ENCODE data around the gene ZNF414.
"Not testable (repeated sequence)": the region's sequence is repeated elsewhere in the genome, so short reads cannot be mapped to it uniquely, and the experiment has no call there.

The ZNF414 gene, protein sequence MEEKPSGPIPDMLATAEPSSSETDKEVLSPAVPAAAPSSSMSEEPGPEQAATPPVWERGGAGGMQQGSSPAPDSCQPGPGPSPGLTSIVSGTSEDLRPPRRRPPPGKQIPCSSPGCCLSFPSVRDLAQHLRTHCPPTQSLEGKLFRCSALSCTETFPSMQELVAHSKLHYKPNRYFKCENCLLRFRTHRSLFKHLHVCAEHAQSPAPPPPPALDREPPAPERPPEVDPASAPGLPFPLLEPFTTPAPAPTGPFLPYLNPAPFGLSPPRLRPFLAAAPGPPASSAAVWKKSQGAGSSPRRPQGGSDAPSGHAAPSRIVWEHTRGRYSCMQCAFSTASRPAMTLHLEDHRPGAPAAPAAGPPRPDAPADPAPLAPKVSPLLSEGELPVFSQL

DNA sequence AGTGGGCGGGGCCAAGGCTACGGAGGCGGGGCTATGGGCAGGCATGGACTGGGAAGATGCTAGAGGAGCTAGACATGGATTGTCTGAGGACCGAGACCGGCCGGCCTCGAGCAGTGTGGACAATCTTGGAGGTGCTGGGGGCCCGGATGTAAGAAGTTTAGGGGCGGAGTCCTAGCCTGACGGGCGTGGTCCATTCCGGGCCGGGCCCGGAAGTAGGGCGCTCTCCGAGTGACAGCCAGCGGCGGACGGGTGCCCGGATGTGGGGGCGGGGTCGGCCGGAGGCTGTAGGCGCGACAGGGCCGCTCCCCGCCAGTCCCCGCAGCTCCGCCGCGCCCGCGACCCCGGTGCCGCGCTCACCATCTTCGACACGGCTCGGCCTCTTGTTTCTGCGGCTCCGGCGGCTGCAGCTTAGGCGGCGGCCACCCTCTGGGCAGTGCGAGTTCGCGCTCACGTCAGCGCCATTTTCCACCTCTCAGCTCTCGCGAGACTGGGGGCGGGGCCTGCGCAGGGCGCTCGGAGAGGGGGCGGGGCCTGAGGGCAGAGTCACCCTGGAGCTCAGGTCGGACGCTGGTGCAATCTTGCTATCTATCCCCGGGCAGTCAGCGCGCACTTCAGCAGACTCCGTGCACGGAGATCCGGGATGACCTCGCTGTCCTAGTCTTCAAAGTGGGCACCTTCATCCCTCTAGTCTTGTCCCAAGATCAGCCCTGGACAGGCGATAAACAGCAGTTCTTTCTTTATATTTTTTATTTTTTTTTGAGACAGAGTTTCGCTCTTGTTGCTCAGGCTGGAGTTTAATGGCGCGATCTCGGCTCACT is at the start of gene ZNF414:
TSS of gene ZNF414 (minus strand) at position 481 of the 818 bp plus-strand sequence. CDS start at position 360, 121 bp downstream.
- peak; percentile 98 for DNase-seq (ENCODE audit: low spot score)

DNA sequence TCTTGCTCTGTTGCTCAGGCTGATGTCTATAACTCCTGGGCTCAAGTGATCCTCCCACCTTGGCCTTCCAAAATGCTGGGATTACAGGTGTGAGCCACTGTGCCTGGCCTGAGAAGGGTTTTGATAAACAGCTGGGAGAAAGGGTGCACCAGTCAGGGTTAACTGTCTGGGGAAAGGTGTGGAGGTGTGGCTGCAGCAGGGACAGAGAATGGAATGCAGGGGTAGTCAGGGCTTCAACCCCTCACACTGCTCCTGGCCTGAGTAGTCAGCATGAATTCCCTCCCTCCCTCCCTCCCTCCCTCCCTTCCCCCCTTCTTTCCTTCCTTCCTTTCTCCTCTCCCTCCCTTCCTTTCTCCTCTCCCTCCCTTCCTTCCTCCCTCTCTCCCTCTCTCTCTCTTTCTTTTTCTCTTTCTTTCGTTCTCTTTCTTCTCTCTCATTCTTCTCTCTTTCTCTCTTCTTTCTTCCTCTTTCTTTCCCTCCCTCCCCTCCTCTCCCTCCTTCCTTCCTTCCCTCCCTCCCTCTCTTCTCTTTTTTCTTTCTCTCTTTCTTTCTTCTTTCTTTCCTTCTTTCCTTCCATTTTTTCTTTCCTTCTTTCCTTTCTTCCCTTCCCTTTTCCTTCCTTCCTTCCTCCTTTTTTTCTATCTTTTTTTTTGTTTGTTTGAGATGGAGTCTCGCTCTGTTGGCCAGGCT is 47.3 kb upstream of the ZNF414 start:
- no peak for DNase-seq (ENCODE audit: low spot score)

DNA sequence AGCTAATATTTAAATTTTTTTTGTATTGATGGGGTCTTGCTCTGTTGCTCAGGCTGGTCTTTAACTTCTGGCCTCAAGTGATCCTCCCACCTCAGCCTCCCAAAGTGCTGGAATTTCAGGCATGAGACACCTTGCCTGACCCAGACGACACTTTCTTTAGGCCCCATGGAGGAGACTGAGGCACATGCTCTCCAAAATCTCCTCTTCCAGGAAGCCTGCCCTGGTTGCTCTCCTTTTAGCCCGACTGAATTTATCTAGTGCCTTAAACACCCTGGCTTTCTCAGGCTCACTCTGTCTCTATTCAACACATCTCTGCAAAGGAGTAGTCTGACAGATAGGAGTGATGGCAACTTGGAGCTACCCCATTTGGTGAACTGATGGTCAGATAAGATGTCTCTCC is 44.4 kb upstream of the ZNF414 start:
- DNase-seq (ENCODE audit: low spot score) = no peak

DNA sequence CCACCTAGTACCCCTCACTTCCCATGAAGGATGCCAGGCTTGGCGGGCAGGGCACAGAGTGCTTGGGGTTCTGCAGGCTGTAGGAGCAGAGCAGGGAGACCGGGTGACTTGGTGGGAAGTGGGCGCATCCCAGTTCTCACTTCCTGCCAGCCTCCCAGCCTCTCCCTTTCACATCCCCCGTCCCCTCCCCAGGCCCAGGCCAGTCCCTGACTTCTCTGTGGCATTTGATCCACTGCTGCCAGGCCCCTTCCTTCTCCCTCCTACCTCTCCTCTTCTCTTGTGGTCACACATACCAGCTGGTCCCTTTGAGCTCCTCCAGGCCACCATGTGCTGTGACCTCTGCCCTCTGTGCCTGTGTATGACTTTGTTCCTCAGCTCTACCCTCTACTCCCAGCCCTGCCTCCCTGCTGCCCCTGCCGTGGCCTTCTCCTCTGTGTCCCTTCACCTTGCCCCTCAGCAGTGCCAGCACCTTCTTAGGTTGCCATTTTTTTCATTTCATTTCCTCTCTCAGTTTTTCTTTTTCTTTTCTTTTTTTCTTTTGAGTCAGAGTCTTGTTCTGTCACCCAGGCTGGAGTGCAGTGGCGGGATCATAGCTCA is 43.8 kb upstream of the ZNF414 start:
- DNase-seq (ENCODE audit: low spot score) = no peak

DNA sequence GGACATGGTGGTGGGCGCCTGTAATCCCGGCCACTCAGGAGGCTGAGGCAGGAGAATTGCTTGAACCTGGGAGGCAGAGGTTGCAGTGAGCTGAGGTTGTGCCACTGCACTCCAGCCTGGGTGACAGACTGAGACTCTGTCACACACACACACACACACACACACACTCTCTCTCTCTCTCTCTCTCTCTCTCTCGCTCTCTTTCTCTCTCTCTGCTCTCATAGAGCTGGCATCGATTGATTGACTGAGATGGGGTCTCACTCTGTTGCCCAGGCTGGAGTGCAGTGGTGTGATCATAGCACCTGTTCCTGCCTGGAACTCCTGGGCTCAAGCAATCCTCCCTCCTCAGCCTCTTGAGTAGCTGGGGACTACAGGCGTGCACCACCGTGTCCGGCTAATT is 39.8 kb upstream of the ZNF414 start:
- not testable (repeated sequence) for DNase-seq (ENCODE audit: low spot score)

DNA sequence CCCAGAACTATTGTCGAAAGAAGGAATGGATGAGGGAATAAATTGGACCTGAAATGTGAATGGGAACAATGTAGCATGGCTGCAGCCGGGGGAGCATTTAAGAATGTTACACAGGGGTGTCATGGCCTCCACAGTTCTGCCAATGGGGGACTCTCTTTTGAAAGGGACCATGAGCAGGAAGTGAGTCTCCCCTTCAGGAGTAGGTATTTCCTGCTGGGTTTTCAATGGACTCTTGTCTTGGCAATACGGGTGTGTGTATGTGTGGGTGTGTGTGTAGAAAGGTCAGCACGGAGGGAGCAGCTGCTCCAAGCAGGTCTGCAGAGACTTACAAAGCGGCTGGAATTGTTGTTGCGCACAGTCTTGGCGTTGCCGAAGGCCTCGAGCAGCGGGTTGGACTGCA is 38.8 kb upstream of the ZNF414 start:
- peak; percentile 50 for DNase-seq (ENCODE audit: low spot score)

DNA sequence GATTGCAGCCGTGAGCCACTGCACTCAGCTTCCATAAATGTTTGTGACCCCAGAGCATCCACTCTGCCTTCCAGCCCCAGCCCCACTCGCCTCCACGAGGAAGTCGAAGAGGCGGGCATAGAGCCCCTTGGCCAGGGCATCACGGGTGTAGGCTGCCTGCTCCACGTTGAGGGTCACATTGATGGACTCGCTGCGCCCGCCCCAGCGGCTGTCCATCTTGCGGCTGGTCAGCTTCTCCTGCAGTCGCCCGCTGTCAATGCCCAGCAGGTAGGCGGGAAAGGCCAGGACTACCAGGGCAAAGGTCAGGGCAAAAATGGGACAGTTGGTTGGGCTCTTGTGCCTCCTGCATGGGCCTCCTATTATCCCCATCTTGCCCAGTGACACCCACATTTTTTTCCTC is 36.1 kb upstream of the ZNF414 start:
- no peak for DNase-seq (ENCODE audit: low spot score)

DNA sequence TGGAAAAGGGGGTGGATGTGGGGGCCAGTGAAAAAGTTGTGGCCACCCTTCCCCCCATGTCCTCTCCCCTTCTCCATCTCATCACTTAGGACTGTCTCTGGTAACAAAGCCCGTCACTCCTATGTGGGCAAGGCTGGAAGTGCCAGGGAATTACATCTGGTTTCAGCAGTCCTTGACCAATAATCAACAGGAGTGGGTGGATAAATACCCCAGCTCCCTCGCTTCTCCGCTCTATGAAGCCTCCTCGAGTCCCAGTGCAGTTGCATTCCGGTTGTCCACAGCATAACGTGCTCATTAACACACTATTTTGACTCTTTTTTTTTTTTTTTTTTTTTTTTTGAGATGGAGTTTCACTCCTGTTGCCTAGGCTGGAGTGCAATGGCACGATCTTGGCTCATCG is 31.8 kb upstream of the ZNF414 start:
- peak; percentile 28 for DNase-seq (ENCODE audit: low spot score)

DNA sequence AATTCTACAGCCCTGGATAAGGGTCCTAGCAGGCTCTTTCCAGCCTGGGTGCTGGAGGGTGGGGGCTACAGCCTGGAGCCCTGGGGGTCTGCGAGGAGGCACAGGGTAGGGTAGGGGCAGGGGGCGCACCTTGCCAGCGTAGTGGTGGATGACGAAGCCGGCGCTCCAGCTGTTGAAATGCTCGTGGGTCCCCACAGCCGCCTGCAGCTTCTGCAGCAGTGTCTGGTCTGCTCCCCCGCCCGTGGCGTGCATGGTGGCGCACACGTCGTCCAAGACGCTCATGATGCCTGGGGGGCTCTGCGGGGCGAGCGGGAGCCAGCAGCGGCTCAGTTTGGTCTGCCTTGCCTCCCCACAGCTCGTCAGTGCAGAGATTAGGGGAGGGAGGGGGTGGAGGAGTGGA is 30.2 kb upstream of the ZNF414 start:
- no peak for DNase-seq (ENCODE audit: low spot score)

DNA sequence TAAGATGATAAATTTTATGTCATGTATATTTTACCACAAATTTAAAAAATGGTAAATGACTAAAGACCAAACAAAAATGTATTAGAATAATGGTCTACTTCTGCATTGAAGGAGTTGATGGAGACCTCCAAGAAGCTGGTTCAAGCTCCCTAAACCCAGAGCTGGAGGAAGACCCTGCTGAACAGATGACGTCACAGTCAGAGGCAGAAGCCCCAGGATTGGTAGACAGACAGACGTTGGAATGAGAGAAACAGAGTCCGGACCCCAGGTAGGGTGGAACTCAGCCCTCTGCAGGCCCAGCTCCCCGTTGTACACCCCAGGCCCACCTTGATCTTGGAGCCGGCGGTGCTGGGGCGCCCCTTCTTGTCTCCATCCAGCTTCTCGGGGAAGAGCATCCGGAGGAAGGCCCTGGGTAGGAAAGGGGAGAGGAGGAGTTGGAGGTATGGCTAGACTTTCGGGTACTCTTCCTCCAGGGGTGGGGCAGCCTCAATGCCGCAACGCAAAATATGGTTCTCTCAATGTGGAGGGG is 25.7 kb upstream of the ZNF414 start:
- DNase-seq (ENCODE audit: low spot score) = peak; percentile 31

DNA sequence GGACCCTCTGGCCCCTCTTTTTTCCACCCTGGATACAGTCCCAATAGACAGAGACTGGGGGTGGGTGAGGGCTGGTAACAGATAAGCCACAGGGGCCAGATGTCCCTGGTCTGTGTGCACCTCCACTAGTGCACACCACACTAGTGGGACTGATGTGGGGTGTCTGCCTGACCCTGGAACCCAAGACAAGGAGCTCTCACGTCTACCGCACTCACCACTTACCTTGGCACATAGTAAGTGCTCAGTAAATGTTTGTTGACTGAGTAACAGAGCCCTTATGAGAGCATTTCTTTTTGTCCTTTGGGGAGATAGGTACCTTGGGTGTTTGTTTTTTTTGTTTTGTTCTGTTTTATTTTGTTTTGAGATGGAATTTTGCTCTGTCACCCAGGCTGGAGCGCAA is 23.1 kb upstream of the ZNF414 start:
- DNase-seq (ENCODE audit: low spot score) = no peak

DNA sequence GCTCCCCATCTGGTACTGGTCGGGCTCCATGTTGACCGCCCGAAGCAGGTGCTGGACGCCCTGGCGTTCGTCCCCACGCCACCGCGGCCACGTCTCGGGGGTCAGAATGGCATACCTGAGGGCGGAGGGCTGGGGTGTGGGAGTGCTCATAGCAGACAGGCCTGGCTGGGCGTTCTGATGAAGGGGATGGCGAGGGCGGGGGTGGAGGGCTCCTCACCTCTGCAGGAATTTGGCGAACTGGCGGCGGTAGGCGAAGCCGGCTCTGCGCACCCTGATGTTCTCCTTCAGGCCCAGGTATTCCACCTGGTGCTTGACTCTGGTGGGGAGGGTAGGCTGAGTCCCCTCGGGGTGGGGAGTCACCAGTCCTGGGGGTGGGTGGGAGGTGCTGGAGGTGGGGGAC is 22.3 kb upstream of the ZNF414 start:
- peak; percentile 33 for DNase-seq (ENCODE audit: low spot score)

DNA sequence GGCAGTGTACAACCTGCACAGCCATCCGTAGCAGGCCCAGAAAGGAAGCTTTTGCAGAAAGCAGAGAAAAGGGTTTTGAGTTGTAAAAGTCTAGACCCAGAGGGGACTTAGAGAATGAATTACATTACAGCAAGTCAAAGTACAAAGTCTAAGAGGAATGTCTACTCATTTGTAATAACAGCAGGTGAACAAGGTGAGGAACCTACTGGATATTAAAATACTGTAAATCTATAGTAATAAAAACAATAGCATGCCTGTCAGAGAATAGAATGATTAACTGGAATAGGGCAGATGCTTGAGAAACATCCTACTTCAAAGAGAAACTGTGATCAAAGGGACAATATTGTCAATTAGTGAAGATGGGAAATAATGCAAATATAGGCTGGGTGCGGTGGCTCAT is 18.3 kb upstream of the ZNF414 start:
- no peak for DNase-seq (ENCODE audit: low spot score)

DNA sequence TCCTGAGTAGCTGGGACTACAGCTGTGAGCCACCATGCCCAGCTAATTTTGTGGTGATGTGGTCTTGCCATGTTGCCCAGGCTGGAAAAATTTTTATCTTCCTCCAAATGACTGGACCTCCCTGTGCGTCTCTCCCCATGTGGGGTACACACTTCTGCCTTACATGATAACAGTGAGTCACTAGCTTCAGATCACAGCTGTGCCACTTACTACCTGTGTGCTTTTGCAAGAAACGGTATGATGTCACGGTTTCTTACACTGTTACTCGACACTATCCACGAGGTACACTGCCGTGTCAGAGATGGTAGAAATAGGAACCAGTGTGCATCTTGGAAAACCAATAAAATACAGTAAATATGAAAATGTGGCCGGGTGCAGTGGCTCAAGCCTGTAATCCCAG is 17.5 kb upstream of the ZNF414 start:
- DNase-seq (ENCODE audit: low spot score) = no peak

DNA sequence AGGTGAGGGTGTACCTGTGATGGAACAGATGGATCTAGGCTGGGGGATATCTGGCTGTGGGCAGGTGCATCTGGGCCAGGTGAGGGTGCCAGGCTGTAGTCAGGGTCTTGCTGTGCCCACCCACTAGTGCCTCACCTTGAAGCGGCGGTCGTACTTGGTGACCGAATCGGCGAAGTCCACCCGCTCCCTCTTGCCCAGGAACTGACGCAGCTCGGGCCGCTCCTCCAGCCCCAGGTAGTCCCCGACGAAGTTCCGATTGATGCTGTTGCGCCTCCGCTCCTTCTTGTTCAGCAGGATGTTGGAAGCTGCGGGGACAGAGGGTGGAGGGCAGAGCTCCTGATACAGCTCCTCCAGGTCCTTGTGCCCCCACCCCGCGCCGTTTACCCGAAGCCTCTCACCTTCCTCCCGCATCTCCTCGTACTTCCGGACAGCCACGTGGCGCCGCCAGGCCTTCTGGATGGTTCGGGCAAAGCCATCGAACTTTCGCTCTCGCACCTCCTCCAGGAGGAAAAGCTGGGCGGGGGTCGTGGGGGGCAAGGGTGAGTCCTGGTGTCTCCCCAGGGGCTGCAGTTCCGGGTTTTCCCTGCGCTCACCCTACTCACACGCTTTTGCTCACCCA is 16.2 kb upstream of the ZNF414 start:
- DNase-seq (ENCODE audit: low spot score) = no peak

DNA sequence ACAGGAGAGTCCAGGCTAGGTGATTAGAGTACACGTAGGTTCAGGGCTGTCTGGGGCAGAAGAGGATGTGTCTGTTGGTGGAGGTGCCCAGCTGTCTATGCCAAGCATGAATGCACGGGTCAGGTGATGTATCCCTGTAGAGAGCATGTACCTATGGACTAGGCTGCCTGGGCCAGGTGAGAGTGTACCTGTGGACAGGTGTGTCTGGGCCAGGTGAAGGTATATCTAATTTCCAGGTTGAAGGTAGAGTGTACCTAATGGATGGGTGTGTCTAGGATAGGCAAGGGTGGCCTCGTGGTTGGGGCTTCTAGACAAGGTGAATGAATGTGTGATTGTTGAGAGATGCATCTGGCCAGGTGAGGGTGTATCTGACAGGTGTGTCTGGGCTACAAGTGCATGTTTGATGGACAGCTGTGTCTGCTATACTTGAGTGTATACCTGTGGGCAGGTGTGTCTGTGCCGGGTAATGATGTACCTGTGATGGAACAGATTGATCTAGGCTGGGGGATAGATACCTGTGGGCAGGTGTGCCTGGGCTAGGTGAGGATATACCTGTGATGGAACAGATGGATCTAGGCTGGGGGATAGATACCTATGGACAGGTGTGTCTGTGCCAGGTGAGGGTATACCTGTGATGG is 15.5 kb upstream of the ZNF414 start:
- DNase-seq (ENCODE audit: low spot score) = no peak

DNA sequence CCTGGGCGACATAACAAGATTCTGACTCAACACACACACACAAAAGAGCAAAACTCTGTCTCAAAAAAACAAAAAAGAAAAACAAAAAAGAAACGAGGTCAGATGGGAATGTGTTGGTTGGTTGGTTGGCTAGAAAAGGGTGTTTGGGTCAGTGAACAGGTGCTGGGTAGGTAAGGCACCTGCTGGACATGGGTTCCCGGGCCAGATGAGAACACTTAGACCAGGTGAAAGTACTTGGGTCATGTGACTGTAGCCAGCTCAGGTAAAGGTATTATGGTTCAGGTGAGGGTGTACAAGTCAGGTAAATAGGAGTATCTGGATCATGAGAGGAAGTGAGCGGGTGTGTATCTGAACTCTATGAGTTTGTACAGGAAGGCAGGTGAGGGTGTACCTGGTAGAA is 14.5 kb upstream of the ZNF414 start:
- DNase-seq (ENCODE audit: low spot score) = no peak

DNA sequence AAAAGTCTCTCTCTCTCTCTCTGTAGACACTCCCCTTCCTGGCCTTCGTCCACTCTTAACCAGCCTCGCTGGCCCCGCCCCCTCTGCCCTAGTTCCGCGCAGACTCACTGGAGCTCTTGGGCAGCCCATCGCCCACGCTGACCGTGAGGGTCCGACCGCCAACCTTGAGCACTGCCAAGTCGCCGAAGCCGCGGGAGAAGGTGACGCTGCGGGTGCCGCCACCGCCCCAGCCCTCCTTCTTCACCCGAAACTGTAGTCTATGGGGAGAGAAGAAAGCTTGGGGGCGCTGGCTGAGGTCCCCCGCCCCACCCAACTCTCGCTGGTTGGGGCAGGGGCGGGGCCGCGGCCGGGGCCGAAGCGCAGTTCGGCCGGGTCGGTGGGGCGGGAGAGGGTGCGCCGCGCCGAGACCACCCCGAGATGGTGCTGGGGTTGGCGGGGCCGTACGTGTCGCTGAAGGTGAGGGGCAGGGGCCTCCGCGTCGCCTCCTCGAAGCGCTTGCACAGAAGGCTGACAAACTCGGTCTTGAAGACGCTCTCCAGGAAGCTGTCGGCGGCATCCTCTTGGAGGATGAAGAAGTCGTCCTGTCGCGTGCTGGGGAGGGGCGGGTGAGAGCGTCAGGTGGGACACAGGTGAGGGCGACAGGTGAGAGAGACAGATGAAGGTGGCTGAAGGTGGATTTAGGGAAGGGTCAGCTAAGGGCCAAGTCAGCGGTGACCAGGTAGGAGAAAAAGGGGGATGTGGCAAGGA is 12.6 kb upstream of the ZNF414 start:
- DNase-seq (ENCODE audit: low spot score) = peak; percentile 95

DNA sequence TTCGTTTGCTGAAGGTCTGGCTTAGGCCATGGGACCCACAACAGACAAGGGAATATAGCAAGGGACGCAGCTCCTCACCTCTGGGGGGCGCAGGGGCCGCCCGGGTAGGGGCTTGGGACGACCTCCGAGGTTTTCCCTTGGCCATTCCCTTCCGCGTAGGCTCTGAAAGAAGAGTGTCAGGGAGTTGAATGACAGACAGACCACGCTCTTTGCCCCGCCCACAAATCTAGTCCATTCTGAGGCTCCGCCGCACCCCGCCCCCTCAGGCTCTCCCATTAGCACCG is 11.4 kb upstream of the ZNF414 start:
- DNase-seq (ENCODE audit: low spot score) = no peak

DNA sequence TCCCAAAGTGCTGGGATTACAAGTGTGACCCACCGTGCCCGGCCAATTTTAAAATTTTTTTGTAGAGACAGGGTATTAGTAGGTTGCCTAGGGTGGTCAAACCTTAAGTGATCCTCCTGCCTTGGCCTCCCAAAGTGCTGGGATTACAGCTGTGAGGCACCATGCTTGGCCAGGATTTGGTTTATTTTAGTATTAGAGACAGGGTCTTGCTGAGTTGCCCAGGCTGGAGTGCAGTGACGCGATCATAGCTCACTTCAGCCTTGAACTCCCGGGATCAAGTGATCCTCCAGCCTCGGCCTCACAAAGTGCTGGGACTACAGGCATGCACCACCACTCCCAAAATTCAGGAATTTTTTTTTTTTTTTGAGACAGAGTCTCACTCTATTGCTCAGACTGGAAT is 5.4 kb upstream of the ZNF414 start:
- no peak for DNase-seq (ENCODE audit: low spot score)

DNA sequence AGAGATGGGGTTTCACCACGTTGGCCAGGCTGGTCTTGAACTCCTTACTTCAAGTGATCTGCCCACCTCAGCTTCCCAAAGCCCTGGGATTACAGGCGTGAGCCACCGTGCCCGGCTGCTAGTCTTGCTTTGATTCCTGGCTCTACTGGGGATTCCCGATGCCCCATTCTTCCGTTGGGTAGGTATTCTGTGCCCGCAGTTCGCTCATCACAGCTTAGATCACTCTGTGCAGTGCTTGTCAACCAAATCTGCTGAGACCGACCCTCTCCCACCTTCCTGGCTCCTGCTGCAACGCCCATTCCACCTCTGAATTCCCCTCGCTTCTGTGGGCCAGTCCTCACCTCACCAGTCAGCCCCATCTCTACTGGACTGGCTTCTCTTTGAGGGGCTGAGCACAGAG is 4.6 kb upstream of the ZNF414 start:
- DNase-seq (ENCODE audit: low spot score) = no peak

All from ecto neural progenitor cell (in vitro differentiated cells).